CD14-positive monocyte (primary cell): ENCODE data around the gene SESN2. TPM values are rescaled to one million over a fixed set of nuclear protein-coding genes. Genes with fewer than 3 reads are reported as not detected.
A peak's percentile ranks its signal among the peaks of the same experiment; 100 is the strongest.

ENCODE experiments used
- DNase-seq, 3 donors: peaks; one replicate each; pipeline ENCODE4 v3.0.0-alpha.2; 2011 to 2022
- H2AFZ ChIP-seq: 2 replicates; pipeline ENCODE4 v1.6.0; 2012; ENCODE audit warnings: mild to moderate bottlenecking, low read depth, low read length, inconsistent platforms; ENCODE audit not compliant: insufficient read depth, poor library complexity, severe bottlenecking
- H3K27ac ChIP-seq, 2 donors: 1 replicate in 1 of 2; 2 replicates in 1 of 2; pipeline ENCODE4 v1.5.1; 2012 to 2013; ENCODE audit warnings: low read length in 2 of 2, control low read depth in 1 of 2, inconsistent platforms in 1 of 2, low read depth in 1 of 2, mild to moderate bottlenecking in 1 of 2
- H3K27me3 ChIP-seq, 2 donors: one replicate each; pipeline versions ENCODE4 v1.6.0 to v1.6.1; 2011 to 2013; ENCODE audit warnings: low read length in 2 of 2; ENCODE audit not compliant: control insufficient read depth in 2 of 2, insufficient read depth in 2 of 2
- H3K36me3 ChIP-seq, 2 donors: replicated peaks in 1 of 2; 1 replicate in 1 of 2; 2 replicates in 1 of 2; pipeline versions ENCODE4 v1.5.1 to v1.6.1; 2012 to 2013; ENCODE audit warnings: low read length in 2 of 2, control low read depth in 1 of 2, inconsistent platforms in 1 of 2, mild to moderate bottlenecking in 1 of 2; ENCODE audit not compliant: insufficient read depth in 2 of 2, control insufficient read depth in 1 of 2
- H3K4me1 ChIP-seq, 2 donors: 1 replicate in 1 of 2; 2 replicates in 1 of 2; pipeline versions ENCODE4 v1.5.1 to v1.6.1; 2012 to 2013; ENCODE audit warnings: low read length in 2 of 2, control low read depth in 1 of 2, inconsistent platforms in 1 of 2, mild to moderate bottlenecking in 1 of 2, moderate library complexity in 1 of 2; ENCODE audit not compliant: insufficient read depth in 2 of 2, control insufficient read depth in 1 of 2
- H3K4me2 ChIP-seq: replicated peaks from 2 replicates; pipeline ENCODE3; 2012; ENCODE audit warnings: low read length, moderate library complexity, mild to moderate bottlenecking; ENCODE audit not compliant: poor library complexity, severe bottlenecking; ENCODE audit errors: extremely low read depth
- H3K4me3 ChIP-seq, 3 experiments: fragments of 200-600 bp in 1 of 3; sonication (generic) in 1 of 3; replicated peaks in 1 of 3; 1 replicate in 2 of 3; 2 replicates in 1 of 3; pipeline ENCODE4 v1.5.1; 2011 to 2013; ENCODE audit warnings: low read length in 3 of 3, mild to moderate bottlenecking in 3 of 3, control low read depth in 2 of 3, low read depth in 2 of 3, inconsistent platforms in 1 of 3, moderate library complexity in 1 of 3
- H3K79me2 ChIP-seq: 2 replicates; pipeline ENCODE4 v1.6.0; 2012; ENCODE audit warnings: mild to moderate bottlenecking, control low read depth, inconsistent platforms, low read length, moderate library complexity; ENCODE audit not compliant: insufficient read depth
- H3K9ac ChIP-seq: 2 replicates; pipeline ENCODE4 v1.6.0; 2017; ENCODE audit warnings: low read length, mild to moderate bottlenecking; ENCODE audit not compliant: insufficient read depth, poor library complexity, severe bottlenecking
- H3K9me3 ChIP-seq, 2 donors: replicated peaks in 1 of 2; 1 replicate in 1 of 2; 2 replicates in 1 of 2; pipeline versions ENCODE4 v1.5.1 to v1.6.1; 2012 to 2013; ENCODE audit warnings: low read length in 2 of 2, control low read depth in 1 of 2; ENCODE audit not compliant: control insufficient read depth in 1 of 2, insufficient read depth in 1 of 2
- H4K20me1 ChIP-seq: 2 replicates; pipeline ENCODE4 v1.6.0; 2012; ENCODE audit warnings: mild to moderate bottlenecking, low read length, control low read depth, moderate library complexity; ENCODE audit not compliant: insufficient read depth
- H3K27ac Mint-ChIP-seq, 7 donors: one replicate each; pipeline ENCODE4 v1.8.0; 2020; ENCODE audit warnings: mild to moderate bottlenecking in 7 of 7, mixed read lengths in 7 of 7, moderate library complexity in 6 of 7, inconsistent platforms in 2 of 7
- H3K27me3 Mint-ChIP-seq, 3 donors: one replicate each; pipeline ENCODE4 v1.8.0; 2021 to 2022; ENCODE audit warnings: low read depth in 3 of 3, mild to moderate bottlenecking in 3 of 3, mixed read lengths in 3 of 3, moderate library complexity in 3 of 3, inconsistent platforms in 1 of 3
- H3K36me3 Mint-ChIP-seq, 2 donors: one replicate each; pipeline ENCODE4 v1.8.0; 2020; ENCODE audit warnings: mixed read lengths in 2 of 2, inconsistent platforms in 1 of 2, mild to moderate bottlenecking in 1 of 2
- H3K4me1 Mint-ChIP-seq: one replicate; pipeline ENCODE4 v1.8.0; 2020; ENCODE audit warnings: mild to moderate bottlenecking, mixed read lengths
- H3K4me3 Mint-ChIP-seq, 2 donors: one replicate each; pipeline ENCODE4 v1.8.0; 2020; ENCODE audit warnings: mild to moderate bottlenecking in 2 of 2, mixed read lengths in 2 of 2, moderate library complexity in 1 of 2
- H3K9me3 Mint-ChIP-seq, 7 donors: one replicate each; pipeline ENCODE4 v1.8.0; 2020 to 2022; ENCODE audit warnings: mixed read lengths in 7 of 7, mild to moderate bottlenecking in 6 of 7, moderate library complexity in 6 of 7, inconsistent platforms in 2 of 7
- CTCF ChIP-seq: fragments of 200-600 bp; IDR thresholded peaks from one replicate; pipeline ENCODE4 v1.8.0; 2022; ENCODE audit warnings: antibody characterized with exemption, mild to moderate bottlenecking
- WGBS: methylation state at CpG from one replicate; pipeline ENCODE4 v1.1.5; 2013; ENCODE audit warnings: missing lambda C conversion rate; ENCODE audit not compliant: insufficient coverage; 5-methylcytosine and 5-hydroxymethylcytosine counted together
- intact Hi-C, 2 donors: fragments of 100-400 bp; cut with micrococcal nuclease; formaldehyde crosslinking; loops; one replicate each; pipeline versions ENCODE4 v1.15.0 to v1.15.1; 2023
- polyA plus RNA-seq, 3 donors: library from polyadenylated mRNA; depleted of rRNA in 1 of 3; unstranded in 2 of 3; stranded (reverse) in 1 of 3; fragments of 300-500 nt in 2 of 3; fragments of >200 nt in 1 of 3; fragmentation: Illumina TruSeq in 2 of 3; gene quantifications; 1 replicate in 2 of 3; 2 replicates in 1 of 3; pipeline ENCODE4 v1.2.3, GENCODE V29; 2012 to 2021

Gene SESN2
- polyA plus RNA-seq, 3 donors, result 5.0 to 15.7 (median 5.1) TPM

DNA sequence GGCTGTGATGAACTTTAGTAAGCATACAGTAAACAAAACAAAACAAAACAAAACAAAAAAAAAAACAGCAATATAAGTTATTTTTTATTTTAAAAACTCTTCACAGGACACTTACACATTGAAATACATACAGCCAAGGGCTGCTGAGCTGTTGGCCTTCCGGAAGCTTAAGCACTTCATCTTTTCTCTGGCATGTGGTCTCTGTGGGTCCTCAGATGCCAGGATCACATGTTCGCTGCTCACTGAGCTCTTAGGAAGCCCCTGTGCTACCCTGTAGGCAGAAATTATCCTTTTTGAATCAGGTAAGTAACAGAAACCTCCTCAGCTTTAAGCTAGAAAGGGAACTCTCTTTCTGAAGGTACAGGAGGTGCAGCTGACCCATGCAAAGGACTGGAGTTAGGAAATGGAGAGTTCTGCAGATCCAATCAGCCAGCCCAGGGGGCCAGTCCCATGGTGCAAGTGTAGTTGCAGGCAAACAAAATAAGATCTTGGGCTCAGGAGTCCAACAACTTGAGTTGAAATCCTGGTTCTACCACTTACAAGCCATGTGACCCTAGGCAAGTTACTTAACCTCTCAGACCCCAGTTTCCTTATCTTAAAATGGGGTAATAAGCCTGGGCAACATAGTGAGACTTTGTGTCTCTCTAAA is 47.1 kb downstream of the SESN2 start:
- H4K20me1 ChIP-seq, result no peaks in the 10 kb centered on the region
- H3K27me3 Mint-ChIP-seq, result peaks cover 0 to 3% (median 0%) of the 10 kb centered on the region in 3 donors
- no peak for DNase-seq
- H3K79me2 ChIP-seq, result no peaks in the 10 kb centered on the region
- 0% methylated on average over 1 of the region's 2 CpGs for WGBS
- H3K4me1 Mint-ChIP-seq, result peaks cover 15% of the 10 kb centered on the region
- peaks cover 0 to 2% (median 0%) of the 10 kb centered on the region in 7 donors for H3K9me3 Mint-ChIP-seq
- H2AFZ ChIP-seq, result peak overlapping the region; percentile 78
- no peaks in the 10 kb centered on the region for H3K36me3 Mint-ChIP-seq
- H3K4me1 ChIP-seq, result peaks cover 6 to 7% of the 10 kb centered on the region in 2 donors
- H3K27ac ChIP-seq, result no peak overlapping the region
- no peaks in the 10 kb centered on the region for H3K36me3 ChIP-seq
- no peaks in the 10 kb centered on the region for H3K9me3 ChIP-seq
- no peak overlapping the region for H3K4me3 Mint-ChIP-seq
- intact Hi-C loops, result no loop called here
- H3K9ac ChIP-seq, result no peak overlapping the region
- H3K27me3 ChIP-seq, result no peaks in the 10 kb centered on the region
- no peak overlapping the region for H3K4me2 ChIP-seq
- H3K27ac Mint-ChIP-seq, result peak overlapping the region in 3 of 7 donors; percentile 32 to 81 (median 33)
- TF ChIP-seq CTCF, result no peak
- no peak overlapping the region for H3K4me3 ChIP-seq

- H3K27ac ChIP-seq, result no peak overlapping the region
- no peak overlapping the region for H3K9ac ChIP-seq
- H3K27me3 ChIP-seq, result no peaks in the 10 kb centered on the region
- H3K4me3 ChIP-seq, result no peak overlapping the region
- H3K9me3 Mint-ChIP-seq, result peaks cover 0 to 2% (median 0%) of the 10 kb centered on the region in 7 donors
- H3K79me2 ChIP-seq, result no peaks in the 10 kb centered on the region
- 95% methylated on average over 3 of the region's 3 CpGs for WGBS
- peaks cover 12% of the 10 kb centered on the region in 2 donors for H3K4me1 ChIP-seq
- DNase-seq, result no peak
- H4K20me1 ChIP-seq, result no peaks in the 10 kb centered on the region
- no peaks in the 10 kb centered on the region for H3K9me3 ChIP-seq
- intact Hi-C loops, result no loop called here
- no peak overlapping the region for H3K4me3 Mint-ChIP-seq
- H3K27me3 Mint-ChIP-seq, result peaks cover 0 to 2% (median 0%) of the 10 kb centered on the region in 3 donors
- TF ChIP-seq CTCF, result no peak
- H3K36me3 ChIP-seq, result no peaks in the 10 kb centered on the region
- H3K36me3 Mint-ChIP-seq, result no peaks in the 10 kb centered on the region
- H3K4me2 ChIP-seq, result no peak overlapping the region
- peaks cover 22% of the 10 kb centered on the region for H3K4me1 Mint-ChIP-seq
- H2AFZ ChIP-seq, result no peak overlapping the region
- H3K27ac Mint-ChIP-seq, result no peak overlapping the region
Observed at GRCh38 chr1:28308750-28309149, 49.4 kb downstream of the SESN2 start.
